ENCODE data around the gene KMT2C.
"Not testable (repeated sequence)": the region's sequence is repeated elsewhere in the genome, so short reads cannot be mapped to it uniquely, and the experiment has no call there.

Gene KMT2C

DNA sequence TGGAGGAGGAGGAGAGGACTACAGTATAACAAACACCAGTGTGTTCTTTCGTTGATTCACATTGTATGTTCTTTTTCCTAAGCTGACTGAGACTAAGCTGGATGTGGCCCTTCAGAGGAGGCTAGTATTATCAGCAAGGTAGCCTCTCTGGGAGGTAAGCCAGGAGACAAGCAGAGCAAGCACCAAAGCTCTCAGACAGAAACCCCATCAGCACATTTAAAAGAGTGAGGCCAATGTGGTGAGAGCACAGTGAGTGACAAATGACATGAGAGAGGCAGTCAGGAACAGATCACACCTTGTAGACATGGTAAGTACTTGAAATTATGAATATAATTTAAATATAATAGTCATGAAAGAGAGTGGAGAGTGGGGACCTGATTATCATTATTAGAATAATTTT lies 107.6 kb downstream of the KMT2C start:
- TF ChIP-seq, protein P1, sequence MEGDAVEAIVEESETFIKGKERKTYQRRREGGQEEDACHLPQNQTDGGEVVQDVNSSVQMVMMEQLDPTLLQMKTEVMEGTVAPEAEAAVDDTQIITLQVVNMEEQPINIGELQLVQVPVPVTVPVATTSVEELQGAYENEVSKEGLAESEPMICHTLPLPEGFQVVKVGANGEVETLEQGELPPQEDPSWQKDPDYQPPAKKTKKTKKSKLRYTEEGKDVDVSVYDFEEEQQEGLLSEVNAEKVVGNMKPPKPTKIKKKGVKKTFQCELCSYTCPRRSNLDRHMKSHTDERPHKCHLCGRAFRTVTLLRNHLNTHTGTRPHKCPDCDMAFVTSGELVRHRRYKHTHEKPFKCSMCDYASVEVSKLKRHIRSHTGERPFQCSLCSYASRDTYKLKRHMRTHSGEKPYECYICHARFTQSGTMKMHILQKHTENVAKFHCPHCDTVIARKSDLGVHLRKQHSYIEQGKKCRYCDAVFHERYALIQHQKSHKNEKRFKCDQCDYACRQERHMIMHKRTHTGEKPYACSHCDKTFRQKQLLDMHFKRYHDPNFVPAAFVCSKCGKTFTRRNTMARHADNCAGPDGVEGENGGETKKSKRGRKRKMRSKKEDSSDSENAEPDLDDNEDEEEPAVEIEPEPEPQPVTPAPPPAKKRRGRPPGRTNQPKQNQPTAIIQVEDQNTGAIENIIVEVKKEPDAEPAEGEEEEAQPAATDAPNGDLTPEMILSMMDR (IDR thresholded peaks at IDR 0.05; ENCODE audit: low read depth, low read length) = no peak
- Histone ChIP-seq H3K36me3 (peaks cover 29% of the 10 kb centered on the region), H3K9me3 (ENCODE audit: severe bottlenecking) (no peaks in the 10 kb centered on the region), H3K4me3 (ENCODE audit: low read depth, low read length) (no peak overlapping the region), H3K27ac (no peak overlapping the region), H3K27me3 (ENCODE audit: insufficient read depth, low read depth, severe bottlenecking) (no peaks in the 10 kb centered on the region)
- no peak for DNase-seq

DNA sequence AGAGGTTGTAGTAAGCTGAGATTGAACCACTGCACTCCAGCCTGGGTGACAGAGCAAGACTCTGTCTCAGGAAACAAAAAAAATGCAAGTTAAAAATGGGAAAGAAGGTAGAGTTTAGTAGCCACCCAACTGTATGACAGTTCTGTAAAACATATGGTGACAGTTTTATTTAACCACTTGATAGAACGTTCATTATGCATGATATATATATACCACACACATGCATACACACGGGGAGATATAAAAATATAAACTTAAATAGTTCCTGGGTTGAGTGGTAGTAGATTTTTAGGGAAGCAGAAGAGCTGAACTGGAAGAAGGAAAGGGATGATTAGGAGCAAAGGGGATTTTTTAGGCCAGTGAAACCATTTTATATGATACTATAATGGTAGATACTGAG lies 120.0 kb downstream of the KMT2C start:
- H3K4me3 ChIP-seq (ENCODE audit: low read depth, low read length) = no peak overlapping the region
- H3K27me3 ChIP-seq (ENCODE audit: insufficient read depth, low read depth, severe bottlenecking) = no peaks in the 10 kb centered on the region
- no peak for DNase-seq
- TF ChIP-seq, protein P1 (IDR thresholded peaks at IDR 0.05; ENCODE audit: low read depth, low read length) = no peak
- no peaks in the 10 kb centered on the region for H3K9me3 ChIP-seq (ENCODE audit: severe bottlenecking)
- no peak overlapping the region for H3K27ac ChIP-seq
- H3K36me3 ChIP-seq = peaks cover 9% of the 10 kb centered on the region

DNA sequence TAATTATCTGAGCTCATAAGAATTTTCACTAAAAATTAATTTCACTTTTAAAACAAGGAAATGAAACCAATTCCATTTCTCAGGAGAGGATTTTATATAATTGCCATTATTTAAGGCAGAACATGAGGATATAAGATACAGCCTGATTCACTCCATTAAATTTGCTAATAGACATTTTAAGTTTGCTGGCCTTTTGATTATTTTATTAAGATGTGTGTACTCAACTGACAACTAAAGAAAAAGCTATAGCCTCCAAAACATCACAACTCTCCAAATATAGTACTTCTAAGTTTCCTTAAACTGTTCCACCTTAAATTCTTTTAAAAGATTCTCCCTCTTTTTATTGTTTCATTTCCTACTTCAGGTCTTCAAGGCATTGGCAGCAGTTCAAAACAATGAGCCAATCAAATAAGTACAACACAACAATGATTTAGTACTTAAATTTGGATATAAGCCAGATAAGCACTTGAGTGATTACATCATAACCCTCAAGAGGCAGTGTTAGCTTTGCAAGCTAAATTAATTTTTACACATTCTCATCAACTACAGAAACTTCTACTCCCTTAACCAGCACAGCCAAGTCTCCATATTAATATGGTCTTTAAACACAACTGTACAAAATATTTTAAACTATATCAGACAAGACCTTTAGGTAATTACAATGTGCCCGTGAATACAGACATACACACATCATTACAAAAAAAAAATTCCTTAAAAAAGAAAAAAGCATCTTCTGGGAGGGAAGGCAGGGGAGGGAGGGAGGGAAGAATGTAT lies 121.8 kb downstream of the KMT2C start:
- Histone ChIP-seq H3K36me3 (peaks cover 16% of the 10 kb centered on the region), H3K27me3 (ENCODE audit: insufficient read depth, low read depth, severe bottlenecking) (no peaks in the 10 kb centered on the region), H3K9me3 (ENCODE audit: severe bottlenecking) (no peaks in the 10 kb centered on the region), H3K27ac (no peak overlapping the region), H3K4me3 (ENCODE audit: low read depth, low read length) (no peak overlapping the region)
- TF ChIP-seq, protein P1 (IDR thresholded peaks at IDR 0.05; ENCODE audit: low read depth, low read length) = no peak
- no peak for DNase-seq

DNA sequence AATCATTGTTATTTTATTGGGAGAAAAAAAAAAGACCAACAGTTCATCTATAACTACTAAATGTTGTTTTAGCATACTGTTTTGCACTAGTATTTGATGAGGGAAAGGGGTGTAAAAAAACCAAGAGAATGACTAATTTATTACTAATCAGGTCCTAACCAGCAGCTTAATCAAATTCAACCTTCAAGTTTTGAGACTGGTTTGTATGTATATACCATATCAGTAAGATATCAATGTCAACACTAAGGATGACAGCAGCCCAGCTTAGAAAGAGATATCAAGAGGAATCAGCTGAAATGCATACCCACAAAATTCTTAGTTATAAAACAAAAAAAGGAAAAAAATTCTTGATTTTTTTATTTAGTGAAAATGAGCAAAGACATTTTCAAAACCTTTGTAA lies 122.6 kb downstream of the KMT2C start:
- no peak overlapping the region for H3K4me3 ChIP-seq (ENCODE audit: low read depth, low read length)
- DNase-seq = no peak
- H3K36me3 ChIP-seq = peaks cover 17% of the 10 kb centered on the region
- TF ChIP-seq, protein P1 (IDR thresholded peaks at IDR 0.05; ENCODE audit: low read depth, low read length) = no peak
- no peaks in the 10 kb centered on the region for H3K9me3 ChIP-seq (ENCODE audit: severe bottlenecking)
- H3K27me3 ChIP-seq (ENCODE audit: insufficient read depth, low read depth, severe bottlenecking) = no peaks in the 10 kb centered on the region
- no peak overlapping the region for H3K27ac ChIP-seq

DNA sequence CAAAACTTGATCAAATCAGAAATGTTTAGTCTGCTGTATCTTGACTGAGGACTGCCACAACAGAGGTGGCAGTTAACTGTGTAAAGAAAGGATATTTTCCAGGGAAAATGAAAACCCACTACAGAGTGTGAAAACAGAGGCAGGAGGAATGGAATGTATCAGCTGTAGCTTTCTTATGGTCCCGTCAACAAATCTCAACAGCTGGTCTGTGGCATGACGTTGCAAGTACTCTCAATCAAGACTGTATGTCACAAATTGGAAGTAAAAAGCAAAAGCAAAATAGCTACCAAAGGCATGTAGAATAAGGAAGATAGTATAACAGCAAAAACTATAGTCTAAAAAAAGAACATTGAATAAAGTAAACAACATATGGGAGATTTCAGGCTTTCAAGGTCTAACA lies 123.5 kb downstream of the KMT2C start:
- no peaks in the 10 kb centered on the region for H3K9me3 ChIP-seq (ENCODE audit: severe bottlenecking)
- H3K36me3 ChIP-seq = peaks cover 26% of the 10 kb centered on the region
- no peak overlapping the region for H3K27ac ChIP-seq
- TF ChIP-seq, protein P1 (IDR thresholded peaks at IDR 0.05; ENCODE audit: low read depth, low read length) = no peak
- no peak overlapping the region for H3K4me3 ChIP-seq (ENCODE audit: low read depth, low read length)
- no peak for DNase-seq
- no peaks in the 10 kb centered on the region for H3K27me3 ChIP-seq (ENCODE audit: insufficient read depth, low read depth, severe bottlenecking)

DNA sequence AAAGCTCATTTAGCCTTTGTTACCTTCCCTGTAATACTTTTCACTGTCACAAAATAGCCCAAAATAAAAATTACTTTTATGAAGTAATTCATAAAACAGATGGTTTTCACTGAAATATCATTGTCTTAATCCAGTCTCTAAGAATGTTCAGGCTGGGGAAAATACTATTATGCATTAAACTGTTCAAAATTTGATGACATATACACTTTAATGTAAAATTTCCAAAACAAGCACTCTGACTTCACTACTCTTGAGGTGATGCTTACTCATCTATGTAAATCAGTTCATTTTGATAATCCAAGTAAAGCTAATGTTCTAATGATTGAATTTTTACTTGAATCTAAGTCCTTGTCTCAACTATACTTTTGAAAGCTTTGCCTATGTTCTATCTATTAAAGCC lies 127.9 kb downstream of the KMT2C start:
- TF ChIP-seq, protein P1 (IDR thresholded peaks at IDR 0.05; ENCODE audit: low read depth, low read length) = no peak
- no peak for DNase-seq
- no peaks in the 10 kb centered on the region for H3K27me3 ChIP-seq (ENCODE audit: insufficient read depth, low read depth, severe bottlenecking)
- no peak overlapping the region for H3K27ac ChIP-seq
- H3K4me3 ChIP-seq (ENCODE audit: low read depth, low read length) = no peak overlapping the region
- peaks cover 31% of the 10 kb centered on the region for H3K36me3 ChIP-seq
- H3K9me3 ChIP-seq (ENCODE audit: severe bottlenecking) = no peaks in the 10 kb centered on the region

DNA sequence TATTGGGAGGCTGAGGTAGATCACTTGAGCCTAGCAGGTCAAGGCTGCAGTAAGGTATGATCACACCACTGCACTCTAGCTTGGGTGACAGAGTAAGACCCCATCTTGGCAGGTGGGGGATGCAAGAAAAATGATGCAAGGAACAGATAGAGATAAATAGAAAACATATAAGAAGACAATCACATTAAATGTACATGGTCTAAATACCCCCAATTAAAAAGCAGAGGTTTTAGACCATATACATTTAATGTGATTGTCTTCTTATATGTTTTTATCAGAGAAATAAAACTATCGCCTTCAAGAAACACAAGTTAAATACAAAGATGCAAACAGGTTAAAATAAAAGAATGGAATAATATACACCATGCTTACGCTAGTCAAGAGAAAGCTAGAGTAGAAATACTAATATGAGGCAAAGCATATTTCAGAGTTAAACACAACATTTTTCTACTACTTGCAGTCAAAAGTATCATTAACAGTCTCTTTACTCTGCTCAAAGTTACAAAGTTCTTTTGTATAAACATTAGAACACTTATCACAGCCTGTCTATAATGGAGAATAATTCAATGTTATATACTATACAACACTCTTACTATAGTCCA lies 136.2 kb downstream of the KMT2C start:
- not testable (repeated sequence) for H3K4me3 ChIP-seq (ENCODE audit: low read depth, low read length); H3K27ac ChIP-seq; H3K27me3 ChIP-seq (ENCODE audit: insufficient read depth, low read depth, severe bottlenecking); DNase-seq; H3K9me3 ChIP-seq (ENCODE audit: severe bottlenecking); H3K36me3 ChIP-seq
